Activated CD8-positive, alpha-beta memory T cell treated with anti-CD3 and anti-CD28 coated beads, Interleukin-2, amount 50 U/mL, for 1 hour (primary cell): Measurements from ENCODE around the gene AATK.
"Not testable (repeated sequence)": the region's sequence is repeated elsewhere in the genome, so short reads cannot be mapped to it uniquely, and the experiment has no call there.

Source experiments
- DNase-seq: peaks from one replicate; pipeline ENCODE4 v3.0.0-alpha.2; 2020; ENCODE audit errors: extremely low read depth

AATK gene

DNA sequence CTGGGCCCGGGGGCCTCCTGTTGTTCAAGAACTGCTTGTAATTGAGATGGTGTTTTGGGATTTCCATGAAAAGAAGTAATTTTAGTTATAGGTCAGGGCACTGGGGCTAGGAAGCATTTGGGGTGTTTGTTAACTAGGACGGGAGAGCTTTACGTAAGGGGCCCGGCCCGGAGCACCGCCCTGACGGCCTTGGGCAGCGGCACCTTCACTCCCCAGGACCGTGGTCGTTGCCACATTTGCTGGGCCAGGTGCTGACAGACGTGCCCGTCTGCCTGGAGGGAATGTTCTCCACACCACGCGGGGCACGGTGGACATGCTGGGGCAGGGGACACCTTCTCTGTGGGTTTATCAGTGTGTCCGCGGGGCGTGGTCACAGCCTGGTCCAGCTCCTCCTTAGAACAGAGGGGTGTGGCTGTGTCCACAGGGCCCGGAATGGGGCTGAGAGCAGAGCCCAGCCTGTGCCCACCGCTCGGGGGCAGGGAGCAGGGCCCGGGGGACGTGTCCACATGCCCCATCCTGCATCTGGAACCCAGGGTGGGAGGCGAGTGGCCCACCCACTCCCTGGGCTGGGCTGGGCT, 73.4 kb downstream of the AATK start:
- no peak for DNase-seq

DNA sequence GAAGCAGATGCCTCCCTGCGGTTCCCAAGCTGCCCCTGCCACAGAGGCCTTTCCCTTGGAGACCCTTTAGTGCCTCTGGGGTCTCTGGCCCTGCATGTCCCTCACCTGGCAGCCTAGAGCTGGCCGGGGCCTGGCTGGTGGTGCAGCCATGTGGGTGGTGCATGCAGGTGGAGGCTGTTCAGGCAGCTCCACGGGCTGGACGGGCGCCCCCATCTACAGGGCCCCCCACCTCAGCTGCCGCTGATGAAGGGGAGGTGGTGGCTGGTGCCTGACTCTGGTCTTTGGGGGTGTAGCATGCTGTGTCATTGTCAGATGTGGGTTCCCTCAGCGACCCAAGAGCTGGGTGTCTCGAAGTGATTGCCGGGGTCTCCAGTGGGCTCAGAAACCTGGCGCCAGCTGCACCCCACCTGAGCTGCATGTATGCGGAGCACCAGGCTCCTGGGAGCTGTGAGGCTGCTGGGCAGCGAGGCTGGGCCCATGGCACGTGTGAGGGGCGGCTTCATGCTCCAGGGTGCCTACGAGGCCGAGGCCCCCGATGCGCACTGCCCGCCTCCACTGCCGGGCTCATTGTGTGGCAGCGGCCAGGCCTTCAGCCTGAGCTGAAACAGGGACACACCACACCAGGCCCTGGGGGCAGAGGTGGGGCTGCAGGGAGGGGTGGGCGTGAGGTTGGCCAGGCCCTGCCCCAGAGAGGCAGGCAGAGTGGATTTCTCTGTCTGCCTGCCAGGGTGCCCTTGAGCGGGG, 74.1 kb downstream of the AATK start:
- no peak for DNase-seq

DNA sequence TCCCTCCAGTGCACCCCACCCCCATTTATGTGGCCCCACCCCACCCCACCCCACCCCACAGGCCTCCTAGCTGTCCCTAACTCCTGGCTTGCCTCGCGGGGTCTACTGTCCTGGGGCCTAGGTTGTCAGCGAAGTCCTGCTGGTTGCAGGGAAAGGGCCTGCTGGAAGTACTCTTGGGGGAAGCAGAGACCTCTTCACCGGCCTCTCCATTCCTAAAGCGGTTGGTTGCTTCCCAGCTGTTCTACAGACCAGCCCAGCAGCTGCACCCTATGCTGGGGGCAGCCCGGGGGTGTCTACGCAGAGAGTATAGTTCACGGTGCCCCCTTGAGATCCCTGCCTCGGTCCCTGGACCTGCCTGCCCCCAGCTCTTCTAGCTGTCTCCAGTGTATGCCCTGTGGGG, 74.9 kb downstream of the AATK start:
- no peak for DNase-seq

DNA sequence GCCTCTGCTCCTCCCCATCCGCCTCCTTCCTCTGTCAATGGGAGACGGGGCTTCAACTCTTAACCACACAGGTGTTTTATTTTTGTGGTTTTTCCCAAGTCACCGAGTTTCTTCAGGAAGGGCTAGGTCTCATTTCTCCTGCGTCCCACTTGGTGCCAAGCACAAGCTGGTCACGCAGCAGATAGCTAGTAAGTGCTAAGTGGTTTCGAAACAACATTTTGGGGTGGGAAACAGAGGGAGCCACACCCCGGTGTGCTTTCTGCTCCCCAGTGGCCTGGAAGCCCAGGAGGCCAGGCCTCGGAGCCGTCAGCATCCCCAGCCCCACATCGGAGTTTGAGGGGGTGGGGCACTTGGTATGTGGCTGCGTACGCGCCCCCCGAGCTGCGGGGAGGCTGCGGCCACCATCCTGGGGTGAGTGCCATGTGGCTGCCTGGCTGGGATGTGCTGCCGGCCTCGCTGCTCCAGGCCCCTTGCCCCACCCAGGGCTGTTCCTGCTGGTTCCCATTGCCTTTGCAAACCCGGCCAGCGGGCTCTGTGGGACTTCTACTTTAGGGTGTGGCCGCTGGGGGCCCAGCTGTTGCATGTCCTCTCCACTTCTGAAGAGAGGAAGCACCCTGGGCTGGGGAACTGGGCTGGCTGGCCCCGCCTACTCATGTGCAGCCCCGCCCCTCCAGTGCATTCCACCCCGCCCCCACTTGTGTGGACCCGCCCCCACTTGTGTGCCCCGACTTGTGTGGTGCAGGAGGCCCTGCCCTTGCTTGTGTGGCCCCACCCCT, 75.5 kb downstream of the AATK start:
- DNase-seq: no peak

DNA sequence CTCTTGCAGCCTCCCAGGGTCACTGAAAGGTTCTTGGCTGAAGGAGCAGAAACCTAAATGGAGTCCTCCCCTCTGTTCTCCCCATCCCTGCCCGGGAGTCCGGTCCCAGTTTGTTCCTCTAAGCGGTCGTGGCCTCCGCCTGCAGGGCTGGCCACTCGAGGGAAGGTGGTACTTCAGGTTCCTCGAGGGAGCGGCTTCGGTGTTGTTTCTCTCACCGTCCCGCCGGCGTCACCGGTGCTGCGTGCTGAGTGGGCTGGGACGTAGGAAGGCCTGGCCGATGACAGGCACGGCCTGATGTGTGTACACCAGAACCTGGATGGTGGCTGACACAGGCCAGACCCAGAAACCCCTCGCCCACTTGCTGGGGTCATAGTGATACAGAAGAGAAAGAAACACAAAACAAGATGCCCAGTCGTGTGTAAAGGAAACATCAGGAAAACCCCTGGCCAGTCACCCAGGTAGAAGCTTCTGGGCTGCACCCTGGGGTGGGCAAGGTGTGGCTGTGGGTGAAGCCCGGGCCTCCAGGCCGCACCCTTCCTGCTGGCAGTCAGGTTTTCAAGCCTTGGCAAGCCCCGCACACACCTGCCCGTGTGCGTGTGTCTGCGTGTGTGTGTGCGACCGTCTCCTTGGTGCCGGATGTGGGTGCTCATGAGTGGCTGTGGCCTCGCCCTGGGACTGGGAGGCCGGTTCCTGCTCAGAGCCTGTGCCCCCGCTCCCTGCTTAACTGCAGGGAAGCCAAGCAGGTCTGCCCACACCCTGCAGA, 79.1 kb downstream of the AATK start:
- DNase-seq: no peak

DNA sequence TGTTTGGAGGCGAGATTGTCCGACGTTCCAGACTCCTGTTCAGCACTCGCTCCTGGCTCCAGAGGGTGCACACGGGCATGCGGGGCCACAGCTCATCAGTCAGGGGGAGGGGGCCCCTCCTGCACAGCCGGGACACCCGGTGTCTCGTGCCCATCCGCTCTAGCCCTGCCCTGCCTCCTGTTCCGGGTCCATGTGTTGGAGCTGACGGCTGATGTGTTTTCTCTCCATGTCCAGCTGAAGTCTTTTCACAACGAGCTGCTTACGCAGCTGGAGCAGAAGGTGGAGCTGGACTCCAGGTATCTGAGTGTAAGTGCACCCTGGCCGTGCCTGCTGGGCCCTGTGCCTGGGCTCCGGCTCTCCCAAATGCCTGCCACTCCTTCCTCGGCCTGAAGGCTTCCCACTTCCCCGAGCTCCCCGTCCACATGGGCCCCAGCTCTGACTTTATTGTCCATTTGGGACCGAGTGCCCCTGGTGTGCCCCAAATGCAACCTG, 80.6 kb downstream of the AATK start:
- DNase-seq: no peak

DNA sequence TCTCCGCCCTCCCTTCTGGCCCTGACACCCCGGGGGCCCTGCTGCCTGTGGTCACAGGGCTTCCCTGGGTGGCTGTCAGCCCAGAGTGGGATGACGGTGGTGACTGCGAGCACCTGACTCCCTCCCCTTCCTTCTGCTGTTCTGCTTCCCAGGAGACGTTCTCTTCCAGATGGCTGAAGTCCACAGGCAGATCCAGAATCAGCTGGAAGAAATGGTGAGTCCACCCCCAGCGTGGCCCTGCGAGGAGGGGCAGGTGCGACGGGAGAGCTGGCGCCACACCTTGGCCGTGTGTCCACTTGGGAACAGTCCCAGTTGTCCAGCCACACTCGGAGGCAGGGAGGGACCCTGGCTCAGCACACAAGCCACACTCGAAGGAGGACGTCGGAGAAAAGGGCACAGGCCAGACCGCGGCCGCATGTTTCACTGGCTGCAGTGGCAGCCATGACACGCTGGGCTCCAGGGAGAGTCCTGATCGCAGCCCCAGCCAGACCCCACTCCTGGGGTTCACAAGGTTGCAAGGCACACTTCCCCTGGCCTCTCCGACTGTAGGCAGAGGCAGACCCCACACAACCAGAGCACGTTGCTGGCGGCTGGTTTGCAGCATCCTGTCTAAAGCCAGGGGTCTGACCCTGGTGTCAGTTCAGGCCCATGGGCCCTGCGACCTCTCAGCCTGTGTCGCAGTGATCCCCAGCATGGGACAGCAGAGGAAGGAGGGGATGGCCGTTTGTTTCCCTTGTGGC, 81.2 kb downstream of the AATK start:
- DNase-seq: no peak

DNA sequence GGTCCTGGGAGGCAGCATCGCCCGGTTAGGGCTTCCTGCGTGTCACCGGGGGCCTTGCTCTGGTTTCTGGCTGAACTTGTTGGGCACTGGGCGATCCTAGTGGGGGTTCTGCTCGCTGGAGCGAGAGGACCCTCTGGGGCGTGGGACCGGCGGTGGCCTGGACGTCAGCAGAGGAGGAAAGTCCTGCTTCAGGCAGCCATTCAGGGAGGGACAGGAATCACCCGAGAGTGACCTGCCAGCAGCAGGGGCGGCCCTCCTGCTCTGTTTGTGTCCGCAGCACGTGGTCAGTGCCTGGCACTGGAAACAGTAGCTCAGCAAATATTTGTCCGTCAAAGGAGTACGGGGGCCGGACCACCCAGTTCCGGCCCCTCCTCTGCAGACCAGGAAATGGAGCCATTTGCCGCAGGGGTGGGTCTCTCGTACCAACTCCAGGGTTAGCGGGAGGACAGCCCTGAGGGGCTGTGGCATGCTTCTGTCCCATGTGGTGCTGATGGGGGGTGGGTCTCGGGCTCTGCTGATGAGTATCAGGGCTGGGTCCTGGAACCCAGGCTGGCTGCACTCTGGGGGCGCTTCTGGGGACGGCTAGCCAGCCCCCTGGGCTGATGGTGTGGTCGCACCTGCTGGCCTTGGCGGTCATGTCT, 82.8 kb downstream of the AATK start:
- no peak for DNase-seq

DNA sequence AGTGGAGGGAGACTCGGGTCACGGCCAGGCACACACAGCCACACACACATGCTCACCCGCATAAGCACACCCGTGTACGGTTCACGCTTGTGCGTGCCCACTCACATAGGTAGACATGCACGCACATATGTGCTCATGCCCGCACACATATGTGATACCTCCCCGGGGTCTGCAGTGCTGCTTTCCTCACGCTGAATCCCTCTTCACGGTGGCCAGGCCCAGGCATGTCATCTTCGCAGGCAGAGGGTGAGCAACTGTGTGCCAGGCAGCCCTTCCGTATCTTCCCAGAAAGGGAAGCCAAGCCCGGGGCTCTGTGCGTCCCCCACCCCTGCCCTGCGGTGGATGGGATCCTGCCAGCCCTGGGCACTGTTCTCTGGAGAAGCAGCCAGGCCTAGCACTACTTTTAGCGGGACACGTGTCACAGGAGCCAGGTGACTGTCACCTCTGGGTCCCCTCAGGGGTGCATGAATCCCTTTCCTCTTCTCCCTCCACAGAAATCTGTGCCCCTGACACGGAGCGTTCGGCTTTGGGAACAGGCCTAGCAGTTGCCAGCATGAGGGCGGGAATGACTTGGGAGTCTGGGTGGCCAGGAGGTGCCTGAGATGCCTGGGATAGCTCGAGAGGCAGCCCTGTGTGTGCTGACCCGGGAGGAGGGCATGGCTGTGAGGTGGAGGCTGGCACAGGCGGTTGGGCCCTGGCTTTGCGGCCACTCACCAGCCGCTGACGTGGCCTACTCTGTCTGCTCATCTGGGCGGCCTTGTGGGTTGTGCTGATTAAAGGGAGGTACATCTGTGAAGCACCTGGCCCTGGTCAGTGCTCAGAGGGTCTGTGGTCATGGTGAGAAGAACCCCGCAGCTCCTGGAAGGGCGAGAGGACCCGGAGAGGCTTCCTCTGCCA, 83.6 kb downstream of the AATK start:
- no peak for DNase-seq

DNA sequence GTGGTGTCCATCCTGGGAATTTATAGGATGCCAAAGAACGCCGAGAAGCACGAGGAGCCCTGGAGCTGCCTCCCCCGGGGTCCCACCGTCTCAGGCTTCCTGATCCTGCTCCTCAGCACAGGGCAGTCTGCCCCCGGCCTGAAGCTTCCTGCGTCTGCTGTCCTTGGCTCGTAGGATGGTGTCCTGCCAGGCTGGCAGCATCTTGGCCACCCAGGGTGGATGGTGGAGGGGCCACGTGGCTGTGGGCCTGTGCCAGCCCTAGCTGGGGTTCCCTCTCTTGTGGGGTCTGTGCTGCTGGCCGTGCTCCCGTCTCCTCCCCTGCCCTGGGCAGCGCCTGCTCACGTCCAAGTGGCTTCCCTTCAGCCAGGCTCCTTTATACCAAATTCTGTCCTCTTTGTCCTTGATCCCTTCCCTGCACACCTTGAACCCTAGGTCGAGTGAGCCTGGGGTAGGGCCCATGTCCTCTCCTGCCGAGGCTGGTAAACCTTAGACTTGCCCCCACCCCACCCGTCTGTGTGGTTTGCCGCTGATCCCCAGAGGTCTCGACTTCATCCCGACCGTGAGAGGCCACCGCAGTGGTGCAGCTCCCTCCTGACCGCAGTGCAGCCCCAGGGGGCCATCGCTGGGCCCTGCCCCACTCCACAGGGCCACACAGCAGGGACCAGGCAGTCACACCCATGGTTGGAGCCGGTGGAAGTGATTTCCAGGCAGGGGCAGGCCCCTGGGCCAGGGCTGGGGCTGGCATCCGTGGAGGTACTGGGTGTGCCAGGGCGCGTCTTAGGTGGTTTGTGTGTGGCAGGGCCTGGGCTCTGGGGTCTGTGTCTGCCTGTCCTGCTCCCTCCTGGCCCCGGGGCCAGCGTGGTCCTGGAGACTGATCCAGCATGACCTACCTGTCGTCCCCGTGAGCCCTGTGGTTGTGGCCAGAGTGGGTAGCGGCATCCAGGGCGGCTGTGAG, 84.5 kb downstream of the AATK start:
- no peak for DNase-seq

DNA sequence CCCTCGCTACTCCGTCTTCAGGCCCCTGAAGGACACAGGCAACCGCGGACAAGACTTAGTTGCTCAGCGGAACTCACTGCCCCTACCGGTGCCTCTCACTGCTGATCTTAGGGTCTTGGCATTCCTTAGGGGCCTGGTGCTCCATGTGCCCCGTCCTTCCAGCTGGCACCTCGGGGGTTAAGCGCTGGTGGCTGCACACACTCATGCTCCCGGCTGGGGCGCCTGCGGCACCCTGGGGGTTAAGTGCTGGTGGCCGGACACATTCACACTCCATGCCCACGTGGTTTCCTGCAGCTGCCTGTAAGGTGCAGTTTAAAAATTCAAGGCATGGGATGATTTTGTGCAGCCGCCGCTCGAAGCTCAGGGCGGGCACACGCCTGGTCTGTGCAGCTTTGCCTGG, 86.0 kb downstream of the AATK start:
- no peak for DNase-seq

DNA sequence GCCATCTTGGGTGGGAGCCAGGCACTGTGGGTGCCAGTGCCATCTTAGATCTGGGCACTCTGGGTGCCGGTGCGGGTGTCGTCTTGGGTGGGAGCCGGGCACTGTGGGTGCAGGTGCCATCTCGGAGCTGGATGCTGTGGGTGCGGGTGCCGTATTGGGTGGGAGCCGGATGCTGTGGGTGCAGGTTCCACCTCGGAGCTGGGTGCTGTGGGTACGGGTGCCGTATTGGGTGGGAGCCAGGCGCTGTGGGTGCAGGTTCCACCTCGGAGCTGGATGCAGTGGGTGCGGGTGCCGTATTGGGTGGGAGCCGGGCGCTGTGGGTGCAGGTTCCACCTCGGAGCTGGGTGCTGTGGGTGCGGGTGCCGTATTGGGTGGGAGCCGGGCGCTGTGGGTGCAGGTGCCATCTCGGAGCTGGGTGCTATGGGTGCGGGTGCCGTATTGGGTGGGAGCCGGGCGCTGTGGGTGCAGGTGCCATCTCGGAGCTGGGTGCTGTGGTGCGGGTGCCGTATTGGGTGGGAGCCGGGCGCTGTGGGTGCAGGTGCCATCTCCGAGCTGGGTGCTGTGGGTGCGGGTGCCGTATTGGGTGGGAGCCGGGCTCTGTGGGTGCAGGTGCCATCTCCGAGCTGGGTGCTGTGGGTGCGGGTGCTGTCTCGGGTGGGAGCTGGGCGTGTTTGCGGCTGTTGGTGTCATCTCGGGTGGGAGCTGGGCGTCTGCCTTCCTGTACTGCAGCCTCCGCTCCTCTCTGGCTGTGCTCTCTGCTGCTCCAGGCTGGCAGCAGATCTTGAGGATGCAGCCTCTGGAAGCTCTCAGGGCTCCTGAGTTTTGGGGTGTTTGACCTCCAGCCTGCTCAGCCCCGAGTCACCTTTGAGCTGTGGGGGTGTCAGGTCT, 87.8 kb downstream of the AATK start:
- DNase-seq: not testable (repeated sequence)

DNA sequence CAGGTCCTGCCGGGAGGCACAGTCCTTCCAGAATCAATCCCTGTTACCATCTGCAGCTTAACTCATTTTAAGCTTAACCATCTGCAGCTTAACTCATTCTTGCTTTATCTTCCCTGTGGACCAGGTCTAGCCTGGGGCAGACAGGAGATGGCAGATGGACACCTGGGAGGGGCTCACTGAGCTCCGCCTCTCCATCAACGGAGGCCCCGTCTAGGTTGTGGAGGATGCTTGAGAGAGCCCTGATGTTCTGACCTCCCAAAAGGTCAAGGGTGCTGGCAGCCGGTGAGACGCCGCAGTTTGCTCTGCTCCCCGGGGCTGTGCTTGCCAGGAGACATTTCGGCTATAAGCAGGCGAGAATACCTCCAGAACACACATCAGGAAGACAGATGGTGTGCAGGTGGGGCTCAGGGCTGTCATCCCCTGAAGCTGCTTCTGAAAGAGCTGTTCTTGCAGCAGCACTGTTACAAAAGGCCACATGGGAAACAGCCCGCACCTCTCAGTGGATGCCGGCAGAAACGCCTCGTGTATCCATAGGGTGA, 89.8 kb downstream of the AATK start:
- no peak for DNase-seq

DNA sequence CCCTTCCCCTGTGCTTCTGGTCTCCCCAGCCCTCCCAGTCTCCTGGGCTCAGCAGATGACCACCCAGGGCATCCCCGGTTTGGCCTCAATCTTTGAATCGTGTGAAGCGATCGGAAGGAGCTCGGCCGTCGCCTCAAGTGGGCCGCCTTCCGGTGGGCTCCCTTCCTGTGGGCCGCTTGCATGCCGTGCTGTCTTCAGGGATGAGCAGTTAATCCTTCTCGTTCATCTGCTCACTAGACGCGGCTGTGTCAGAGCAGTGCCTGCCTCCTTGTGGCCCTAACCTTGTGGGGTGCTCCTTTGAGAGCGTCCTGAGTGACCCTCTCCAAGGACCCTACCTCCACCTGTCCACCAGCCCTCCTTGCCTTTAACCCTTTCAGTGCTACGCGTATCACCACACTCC, 90.7 kb downstream of the AATK start:
- DNase-seq: no peak

DNA sequence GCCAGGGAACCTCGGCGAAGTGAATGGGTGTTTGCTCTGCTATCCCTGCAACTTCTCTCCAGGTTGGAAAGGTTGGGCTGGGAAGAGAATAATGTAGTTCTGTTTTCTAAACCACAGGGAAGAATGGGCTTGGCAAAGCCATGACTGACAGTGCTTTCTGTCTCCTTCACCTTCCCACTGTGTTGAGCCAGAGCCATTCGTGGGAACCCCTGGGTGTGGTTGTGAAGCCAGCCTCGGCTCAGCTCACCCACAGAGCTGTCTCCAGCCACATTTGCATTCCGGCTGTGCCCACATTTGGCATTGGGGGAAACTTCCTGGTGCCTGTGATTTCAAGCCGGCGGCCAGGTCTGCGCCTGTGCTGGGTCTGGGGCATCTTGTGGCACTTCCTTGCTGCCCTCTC, 91.1 kb downstream of the AATK start:
- DNase-seq: no peak

DNA sequence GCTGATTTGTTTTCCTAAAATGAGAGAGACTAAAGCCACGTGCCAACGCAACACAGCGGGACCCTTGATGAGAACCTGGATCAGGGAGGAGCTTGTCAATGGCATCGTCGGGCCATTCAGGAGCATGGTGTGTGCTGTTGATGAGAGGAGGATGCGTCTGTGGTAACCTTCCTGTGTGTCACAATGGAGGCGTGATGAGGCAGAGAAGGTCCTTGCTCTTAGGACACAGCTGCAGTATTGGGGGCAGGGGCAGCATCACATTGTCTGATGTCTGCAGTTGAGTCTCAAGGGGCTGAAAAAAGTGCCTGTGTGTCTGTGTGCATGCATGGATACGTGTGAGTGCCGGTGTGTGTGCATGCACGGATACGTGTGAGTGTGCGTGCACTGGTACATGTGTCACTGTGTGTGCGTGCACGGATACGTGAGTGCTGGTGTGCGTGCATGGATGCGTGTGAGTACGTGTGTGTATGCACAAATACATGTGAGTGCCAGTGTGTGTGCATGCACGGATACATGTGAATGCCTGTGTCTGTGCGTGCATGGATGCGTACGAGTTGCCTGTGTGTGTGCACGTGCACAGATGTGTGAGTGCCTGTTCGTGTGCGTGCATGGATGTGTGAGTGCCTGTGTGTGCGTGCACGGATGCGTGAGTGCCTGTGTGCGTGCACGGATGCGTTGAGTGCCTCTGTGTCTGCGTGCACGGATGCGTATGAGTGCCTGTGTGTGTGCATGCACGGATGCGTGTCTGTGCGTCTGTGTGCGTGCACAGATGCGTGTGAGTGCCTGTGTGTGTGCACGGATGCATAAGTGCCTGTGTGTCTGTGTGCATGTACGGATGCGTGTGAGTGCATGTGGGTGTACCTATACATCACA, 91.8 kb downstream of the AATK start:
- DNase-seq: no peak
